GM04503 (cell line): ENCODE results near the gene PVR.
"Not testable (repeated sequence)": the region's sequence is repeated elsewhere in the genome, so short reads cannot be mapped to it uniquely, and the experiment has no call there.

Experiments used
- DNase-seq: peaks from one replicate; pipeline ENCODE4 v3.0.0-alpha.2; 2012; ENCODE audit warnings: low read depth

Gene PVR

GRCh38 chr19:44645407-44646048 lies 1.8 kb downstream of the PVR start:
- no peak for DNase-seq

GRCh38 chr19:44646049-44646416 lies 2.3 kb downstream of the PVR start:
- no peak for DNase-seq

- DNase-seq, result no peak
Observed at GRCh38 chr19:44647144-44647543, 3.4 kb downstream of the PVR start.

GRCh38 chr19:44648631-44649251 lies 5.0 kb downstream of the PVR start:
- peak; percentile 88 for DNase-seq

- no peak for DNase-seq
Observed at GRCh38 chr19:44649578-44650145, 6.0 kb downstream of the PVR start.

GRCh38 chr19:44653343-44653742 lies 9.6 kb downstream of the PVR start:
- no peak for DNase-seq

GRCh38 chr19:44653977-44654774 lies 10.5 kb downstream of the PVR start:
- DNase-seq, result no peak

- DNase-seq, result no peak
Observed at GRCh38 chr19:44657211-44657921, 13.7 kb downstream of the PVR start.

GRCh38 chr19:44658069-44658733 lies 14.5 kb downstream of the PVR start:
- DNase-seq, result no peak

GRCh38 chr19:44660081-44660480 lies 16.4 kb downstream of the PVR start:
- no peak for DNase-seq

GRCh38 chr19:44661205-44661604 lies 17.5 kb downstream of the PVR start:
- no peak for DNase-seq

- no peak for DNase-seq
Observed at GRCh38 chr19:44661904-44662303, 18.2 kb downstream of the PVR start.

GRCh38 chr19:44662691-44663385 lies 19.1 kb downstream of the PVR start:
- DNase-seq, result peak; percentile 49

GRCh38 chr19:44663996-44664395 lies 20.3 kb downstream of the PVR start:
- DNase-seq, result no peak

GRCh38 chr19:44664976-44665375 lies 21.3 kb downstream of the PVR start:
- no peak for DNase-seq

GRCh38 chr19:44666852-44667556 lies 23.3 kb downstream of the PVR start:
- DNase-seq, result no peak

- DNase-seq, result no peak
Observed at GRCh38 chr19:44668985-44669764, 25.5 kb downstream of the PVR start.

- not testable (repeated sequence) for DNase-seq
Observed at GRCh38 chr19:44670027-44670426, 26.3 kb downstream of the PVR start.

- no peak for DNase-seq
Observed at GRCh38 chr19:44671400-44671799, 27.7 kb downstream of the PVR start, which contains the start of gene CEACAM19. CEACAM19 (plus strand) TSS chr19:44671482; CDS start chr19:44671932, 450 bp downstream.
